ENCODE results near the gene MBNL2.
A peak's percentile ranks its signal among the peaks of the same experiment; 100 is the strongest.
"Not testable (repeated sequence)": the region's sequence is repeated elsewhere in the genome, so short reads cannot be mapped to it uniquely, and the experiment has no call there.

MBNL2 gene, protein sequence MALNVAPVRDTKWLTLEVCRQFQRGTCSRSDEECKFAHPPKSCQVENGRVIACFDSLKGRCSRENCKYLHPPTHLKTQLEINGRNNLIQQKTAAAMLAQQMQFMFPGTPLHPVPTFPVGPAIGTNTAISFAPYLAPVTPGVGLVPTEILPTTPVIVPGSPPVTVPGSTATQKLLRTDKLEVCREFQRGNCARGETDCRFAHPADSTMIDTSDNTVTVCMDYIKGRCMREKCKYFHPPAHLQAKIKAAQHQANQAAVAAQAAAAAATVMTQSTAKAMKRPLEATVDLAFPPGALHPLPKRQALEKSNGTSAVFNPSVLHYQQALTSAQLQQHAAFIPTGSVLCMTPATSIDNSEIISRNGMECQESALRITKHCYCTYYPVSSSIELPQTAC

DNA sequence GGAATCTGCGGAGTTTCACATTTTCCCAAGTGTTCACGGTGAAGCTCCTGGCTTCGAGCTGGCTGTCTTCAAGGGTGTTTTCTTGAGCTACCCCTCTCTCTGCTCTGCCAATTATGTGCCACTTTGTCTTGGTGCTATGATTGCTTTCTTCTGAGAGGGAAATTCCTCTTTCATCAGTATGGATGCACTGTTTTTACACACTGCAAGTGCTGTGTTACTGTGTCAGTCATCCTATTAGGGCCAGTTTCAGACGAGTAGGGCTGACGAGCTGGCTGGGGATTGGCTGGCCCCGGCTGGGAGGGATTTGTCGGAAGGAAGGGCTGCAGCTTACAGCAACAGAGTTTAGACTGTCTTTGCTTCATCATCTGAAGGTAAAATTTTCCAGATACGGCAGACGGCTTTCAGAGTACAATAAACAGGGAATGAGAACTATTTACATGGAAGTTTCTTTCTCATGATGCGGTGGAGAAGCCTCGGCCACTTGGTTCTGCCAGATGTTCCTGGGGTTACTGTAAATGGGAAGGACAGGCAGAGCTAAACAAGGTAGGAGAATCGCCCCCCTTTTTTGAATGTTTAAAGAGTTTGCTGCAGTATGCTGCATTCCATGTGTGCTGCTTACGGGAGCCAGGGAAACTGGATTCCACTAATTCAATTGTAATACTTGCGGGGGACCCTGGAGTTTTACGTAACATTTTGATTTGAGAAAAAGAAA is at the start of gene MBNL2:
MBNL2 (plus strand) TSS at position 345 of the 712 bp plus-strand sequence. CDS start 53,903 bp downstream, outside the sequence.
- DNase-seq (ENCODE audit: low read depth) = peak; percentile 57

DNA sequence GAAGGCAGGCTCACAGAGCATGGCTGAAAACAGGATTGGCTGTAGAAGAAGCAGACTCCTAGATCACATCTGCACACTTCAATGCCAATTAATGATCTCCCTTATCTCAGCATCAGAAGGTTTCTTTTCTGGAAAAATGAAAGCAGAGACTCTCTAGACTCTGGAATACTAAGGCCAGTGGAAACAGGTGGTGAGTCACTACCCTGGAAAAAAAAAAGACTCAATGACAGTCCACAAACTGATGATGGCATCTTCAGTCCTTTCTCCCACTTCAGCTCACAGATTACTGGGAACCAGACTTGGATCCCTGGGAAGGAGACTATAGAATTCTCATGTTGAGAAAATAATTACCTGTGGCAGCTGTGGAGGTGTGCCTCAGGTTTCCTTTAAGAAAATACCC is 47.5 kb upstream of the MBNL2 start:
- DNase-seq (ENCODE audit: low read depth) = no peak

DNA sequence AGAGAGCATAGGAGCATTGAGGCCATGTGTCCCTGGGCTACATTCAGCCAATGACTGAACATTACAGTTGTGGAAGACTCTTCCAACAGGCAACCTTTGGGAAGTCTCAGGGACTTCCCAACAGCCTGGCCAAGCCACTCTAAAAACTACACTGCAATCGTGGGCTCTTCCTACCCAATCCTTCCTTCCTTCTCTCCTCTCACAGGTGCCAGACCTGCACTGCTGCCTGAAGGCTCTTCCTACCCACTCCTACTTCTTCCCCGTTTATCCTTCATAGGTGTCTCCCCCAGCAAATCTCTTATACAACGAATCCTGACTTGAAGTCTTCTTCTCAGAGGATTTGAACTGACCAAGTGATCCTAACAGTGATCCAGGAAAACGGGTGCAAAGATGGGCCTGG is 47.1 kb upstream of the MBNL2 start:
- DNase-seq (ENCODE audit: low read depth) = no peak

DNA sequence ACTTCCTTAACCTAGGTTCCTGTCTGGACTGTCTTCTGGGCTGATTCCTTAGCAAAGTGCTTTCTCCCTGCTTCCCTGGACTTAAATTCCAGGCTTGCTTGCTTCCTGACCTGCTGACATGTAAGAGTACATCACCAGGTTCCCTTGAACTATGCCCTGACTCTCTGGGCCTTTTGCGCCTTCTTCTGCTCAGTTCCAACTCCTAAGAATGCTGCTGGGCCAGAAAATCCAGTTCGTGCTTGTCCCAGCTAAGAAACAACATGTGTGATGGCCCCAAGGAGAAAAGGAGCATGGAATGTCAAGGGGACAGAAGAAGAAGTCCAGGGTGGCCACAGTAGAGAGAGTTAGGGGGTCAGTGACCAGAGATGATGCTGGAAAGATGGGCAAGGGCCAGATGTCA is 42.6 kb upstream of the MBNL2 start:
- DNase-seq (ENCODE audit: low read depth) = no peak

DNA sequence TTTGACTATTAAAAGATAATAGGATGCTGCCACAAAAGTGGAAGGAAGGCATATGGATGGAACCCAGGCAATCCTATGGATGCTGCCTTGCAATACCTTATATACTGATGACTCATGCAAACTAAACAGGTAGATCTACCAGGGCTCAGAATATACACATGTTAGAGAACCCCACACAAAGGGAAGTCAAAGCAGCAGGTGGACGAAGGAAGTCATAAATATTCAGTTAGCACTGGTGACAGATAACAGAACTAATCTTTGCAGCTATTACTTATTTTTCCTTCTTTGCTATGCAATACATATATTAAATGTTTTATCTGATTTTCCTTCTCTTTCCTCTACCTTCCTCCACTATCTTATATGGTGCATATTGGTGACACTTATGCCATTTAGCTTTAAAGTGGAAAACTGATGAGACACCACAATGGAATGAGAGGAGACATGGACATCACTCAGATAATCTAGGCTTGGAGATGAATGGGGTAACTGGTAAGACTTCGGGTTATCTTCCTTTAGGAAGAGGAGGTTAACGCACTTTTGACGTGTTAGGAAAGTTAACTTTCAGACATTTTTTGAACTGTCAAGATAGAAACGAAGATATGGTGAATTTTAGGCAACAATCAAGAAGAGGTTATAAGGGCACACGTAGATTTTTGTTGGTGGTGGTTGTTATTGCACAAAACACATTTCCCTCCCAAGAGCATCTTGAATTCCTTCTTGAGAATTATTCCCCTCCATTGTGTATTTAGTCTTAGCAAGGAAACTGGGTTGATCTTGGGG is 39.8 kb upstream of the MBNL2 start:
- no peak for DNase-seq (ENCODE audit: low read depth)

DNA sequence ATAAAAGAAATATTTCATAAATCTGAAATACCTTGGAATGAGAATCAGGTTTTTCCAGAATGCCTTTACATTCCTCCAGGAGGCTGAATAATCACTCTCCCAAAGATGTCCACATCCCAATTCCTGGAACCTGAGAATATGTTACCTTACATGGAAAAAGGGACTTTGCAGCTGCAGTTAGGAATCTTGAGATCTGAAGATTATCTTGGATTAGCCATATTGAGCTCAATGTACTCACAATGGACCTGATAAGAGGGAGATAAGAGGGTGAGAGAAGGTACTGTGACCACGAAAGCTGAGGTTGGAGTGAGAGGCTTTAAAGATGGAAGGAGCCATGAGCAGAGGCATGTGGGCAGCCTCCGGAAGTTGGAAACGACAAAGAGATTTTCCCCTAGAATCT is 36.8 kb upstream of the MBNL2 start:
- DNase-seq (ENCODE audit: low read depth) = no peak

DNA sequence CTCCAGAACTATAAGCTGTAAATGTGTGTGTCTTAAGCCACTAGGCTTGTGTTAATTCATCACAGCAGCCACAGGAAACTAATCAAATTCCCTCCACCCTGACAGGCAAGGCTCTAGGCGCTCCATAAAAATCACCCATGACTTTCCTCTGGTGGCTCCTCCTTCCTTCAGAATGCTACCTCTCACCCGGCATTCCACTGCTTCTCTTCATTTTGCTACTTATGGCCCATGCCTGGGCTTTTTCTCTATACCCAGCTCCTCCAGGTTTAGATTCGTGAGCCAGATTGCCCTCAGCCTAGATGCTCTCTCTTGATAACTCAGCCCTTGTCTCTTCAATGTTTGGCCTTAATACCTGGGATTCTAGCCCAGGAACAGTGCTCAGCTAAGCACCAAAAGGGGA is 36.4 kb upstream of the MBNL2 start:
- DNase-seq (ENCODE audit: low read depth) = no peak

DNA sequence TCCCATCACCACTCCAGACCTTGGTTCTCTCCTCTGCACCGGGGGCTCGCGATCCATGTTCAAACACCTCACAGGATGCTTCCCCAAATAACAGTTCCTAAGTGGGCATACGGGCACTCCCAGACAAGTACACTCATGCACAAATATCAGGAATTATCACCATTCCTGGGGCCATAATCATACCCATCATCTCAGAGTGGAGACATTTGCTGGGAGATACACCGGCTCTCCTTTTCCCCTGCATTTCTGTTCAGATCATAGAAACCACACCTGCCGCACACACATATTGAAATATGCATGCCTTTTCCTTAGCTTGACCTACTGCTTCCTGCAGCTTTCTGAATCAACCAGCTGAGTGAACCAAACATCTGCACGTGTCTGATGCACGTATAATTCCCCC is 33.9 kb upstream of the MBNL2 start:
- no peak for DNase-seq (ENCODE audit: low read depth)

DNA sequence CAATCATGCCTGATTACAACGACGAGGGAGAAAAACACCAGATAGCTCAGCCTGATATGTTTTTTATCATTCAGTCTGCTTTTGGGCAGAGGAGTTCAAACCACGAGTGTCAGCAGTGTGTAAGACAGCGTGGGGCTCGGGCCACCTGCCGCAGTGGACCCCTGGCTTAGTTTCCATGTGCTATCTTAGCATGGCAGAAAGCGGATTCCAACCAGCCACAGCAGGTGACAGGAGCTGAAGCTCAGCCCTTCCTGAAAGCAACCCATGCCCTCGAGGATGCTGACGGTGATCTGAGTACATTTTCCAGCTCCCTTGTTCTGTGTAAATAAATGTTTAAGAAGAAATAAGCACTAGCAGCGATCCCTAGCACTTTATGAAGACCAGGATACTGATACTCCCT is 32.2 kb upstream of the MBNL2 start:
- no peak for DNase-seq (ENCODE audit: low read depth)

DNA sequence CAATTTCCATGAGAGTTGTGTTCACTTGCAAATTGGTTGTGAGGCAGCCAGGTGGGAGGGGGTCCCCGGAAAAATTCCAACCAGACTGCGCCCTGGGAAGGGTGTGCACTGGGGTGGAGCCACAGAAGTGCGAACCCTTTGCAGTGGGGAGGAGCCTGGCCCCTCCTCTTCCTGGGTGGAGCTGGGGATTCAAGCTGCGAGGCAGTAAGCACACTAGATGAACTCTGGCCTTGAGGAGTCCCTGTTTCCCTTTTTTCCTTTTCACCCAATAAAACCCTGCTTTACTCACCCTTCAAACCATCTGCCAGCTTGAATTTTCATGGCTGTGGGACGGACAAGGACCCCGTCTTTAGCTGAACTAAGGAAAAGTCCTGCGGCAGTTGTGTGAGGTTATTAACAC is 31.0 kb upstream of the MBNL2 start:
- no peak for DNase-seq (ENCODE audit: low read depth)

DNA sequence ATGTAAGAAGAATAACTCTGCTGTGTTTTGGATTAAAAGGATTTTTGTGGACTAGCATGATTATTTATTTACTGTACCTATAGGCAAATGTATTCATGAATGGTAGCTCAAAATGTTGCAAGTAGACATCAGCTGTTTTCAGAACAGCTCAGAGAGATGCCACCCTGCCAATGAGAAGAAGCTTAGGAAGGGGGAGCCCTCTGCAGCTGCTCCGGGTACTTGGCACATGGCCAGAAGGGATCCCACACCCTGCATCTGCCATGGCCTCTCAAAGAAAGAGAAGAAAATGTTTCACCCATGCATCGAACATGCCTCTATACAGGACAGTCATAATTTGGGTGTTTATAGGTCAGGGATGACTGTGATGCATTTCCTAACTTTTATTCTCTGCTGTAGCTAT is 30.5 kb upstream of the MBNL2 start:
- no peak for DNase-seq (ENCODE audit: low read depth)

DNA sequence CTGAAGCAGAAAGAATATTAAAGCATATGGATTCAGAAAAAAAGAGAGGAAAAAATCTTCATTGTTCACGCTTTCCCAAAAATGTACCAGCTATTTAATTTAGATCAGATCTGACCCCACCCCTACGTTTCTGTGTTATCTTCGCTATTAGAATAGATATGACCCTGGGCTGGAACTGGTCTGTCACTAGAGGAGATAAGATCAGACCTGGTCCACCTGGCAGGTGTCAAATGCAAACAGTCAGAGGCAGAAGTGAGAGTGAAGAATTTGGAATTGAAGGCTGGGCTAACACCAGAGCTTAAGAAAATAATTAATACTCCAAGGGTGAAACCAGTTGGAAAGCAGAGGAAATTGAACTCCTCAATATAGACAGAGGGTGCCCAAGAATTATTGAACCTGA is 30.0 kb upstream of the MBNL2 start:
- no peak for DNase-seq (ENCODE audit: low read depth)

DNA sequence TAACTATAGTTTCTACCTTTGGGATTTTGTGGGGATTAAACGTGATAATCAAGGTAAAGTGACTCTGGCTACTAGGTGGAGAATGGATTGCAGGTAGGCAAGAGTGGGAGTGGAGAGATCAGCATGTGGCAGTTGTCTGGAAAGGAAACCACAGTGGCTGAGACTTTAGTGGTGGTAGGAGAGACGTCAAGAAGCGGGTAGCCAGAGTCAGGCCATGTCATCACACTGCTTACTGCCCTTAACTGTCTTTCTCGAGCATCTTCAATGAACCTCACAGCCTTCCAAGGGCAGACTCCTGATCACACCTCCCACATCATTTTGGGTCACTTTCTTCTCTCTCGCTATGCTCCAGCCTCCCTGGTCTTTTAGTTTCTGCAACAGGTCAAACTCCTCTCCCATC is 28.6 kb upstream of the MBNL2 start:
- no peak for DNase-seq (ENCODE audit: low read depth)

DNA sequence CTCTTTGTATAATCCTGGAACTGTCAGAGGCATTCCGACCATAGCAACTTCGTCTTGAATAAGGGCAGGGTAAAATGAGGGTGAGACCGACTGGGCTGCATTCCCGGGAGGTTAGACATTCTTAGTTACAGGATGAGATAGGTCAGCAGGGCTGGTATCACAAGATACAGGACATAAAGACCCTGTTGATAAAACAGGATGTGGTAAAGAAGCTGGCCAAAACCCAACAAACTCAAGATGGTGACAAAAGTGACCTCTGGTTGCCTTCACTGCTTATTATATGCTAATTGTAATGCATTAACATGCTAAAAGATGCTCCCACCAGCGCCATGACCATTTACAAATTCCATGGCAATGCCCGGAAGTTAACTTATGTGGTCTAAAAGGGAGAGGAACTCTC is 27.7 kb upstream of the MBNL2 start:
- DNase-seq (ENCODE audit: low read depth) = no peak

DNA sequence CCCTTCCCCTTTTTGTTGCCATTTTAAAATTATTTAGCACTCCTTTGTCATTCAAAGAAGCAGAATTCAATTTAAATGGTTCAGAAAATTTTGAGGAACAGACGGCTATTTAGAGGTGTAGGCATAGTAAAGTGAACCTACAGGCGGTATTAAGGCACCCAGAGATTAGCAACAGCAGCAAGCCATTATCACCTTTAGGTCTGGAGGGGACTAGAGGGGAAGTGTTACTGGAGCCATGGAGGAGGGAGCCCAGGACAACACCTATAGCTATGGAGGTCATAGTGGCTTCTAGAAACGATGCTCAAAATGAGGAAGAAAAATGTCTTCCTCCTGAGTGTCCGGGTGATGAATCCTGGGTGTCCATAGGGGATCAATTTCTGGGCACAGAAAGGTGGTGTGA is 25.8 kb upstream of the MBNL2 start:
- no peak for DNase-seq (ENCODE audit: low read depth)

DNA sequence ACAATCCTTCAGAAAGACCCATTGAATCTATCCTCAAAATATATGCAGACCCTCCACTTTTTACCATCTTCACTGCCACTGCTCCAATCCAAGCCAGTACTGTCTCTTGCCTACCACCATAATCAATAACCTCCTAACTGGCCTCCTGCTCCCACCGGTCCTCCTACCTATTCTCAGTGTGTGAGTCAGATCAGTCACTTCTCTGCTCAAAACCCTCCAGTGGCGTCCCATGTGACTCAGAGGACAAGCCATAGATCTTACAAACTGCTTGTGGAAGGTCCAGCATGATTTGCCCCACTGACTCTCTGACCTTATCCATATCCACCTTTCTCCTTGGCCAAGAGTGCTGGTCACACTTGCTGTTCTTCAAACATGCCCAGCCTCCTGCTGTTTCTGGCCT is 23.4 kb upstream of the MBNL2 start:
- no peak for DNase-seq (ENCODE audit: low read depth)

DNA sequence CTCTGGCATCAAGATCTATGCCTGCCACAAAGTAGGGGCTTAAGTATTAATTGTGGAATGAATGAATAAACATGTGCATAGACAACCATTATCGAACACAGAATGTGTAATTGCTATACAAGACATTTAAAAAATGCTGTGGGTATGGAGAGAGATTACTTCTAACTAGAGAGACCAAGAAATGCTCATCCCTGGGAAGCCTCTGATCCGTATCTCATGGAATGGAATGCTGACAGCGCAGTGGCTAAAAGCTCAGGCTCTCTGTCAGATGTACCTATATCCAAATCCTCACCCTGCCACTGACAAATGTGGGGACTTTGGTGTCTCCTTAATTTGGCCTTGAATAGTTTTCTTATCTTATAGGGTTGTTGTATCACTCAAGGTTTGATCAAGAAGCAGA is 22.7 kb upstream of the MBNL2 start:
- no peak for DNase-seq (ENCODE audit: low read depth)

DNA sequence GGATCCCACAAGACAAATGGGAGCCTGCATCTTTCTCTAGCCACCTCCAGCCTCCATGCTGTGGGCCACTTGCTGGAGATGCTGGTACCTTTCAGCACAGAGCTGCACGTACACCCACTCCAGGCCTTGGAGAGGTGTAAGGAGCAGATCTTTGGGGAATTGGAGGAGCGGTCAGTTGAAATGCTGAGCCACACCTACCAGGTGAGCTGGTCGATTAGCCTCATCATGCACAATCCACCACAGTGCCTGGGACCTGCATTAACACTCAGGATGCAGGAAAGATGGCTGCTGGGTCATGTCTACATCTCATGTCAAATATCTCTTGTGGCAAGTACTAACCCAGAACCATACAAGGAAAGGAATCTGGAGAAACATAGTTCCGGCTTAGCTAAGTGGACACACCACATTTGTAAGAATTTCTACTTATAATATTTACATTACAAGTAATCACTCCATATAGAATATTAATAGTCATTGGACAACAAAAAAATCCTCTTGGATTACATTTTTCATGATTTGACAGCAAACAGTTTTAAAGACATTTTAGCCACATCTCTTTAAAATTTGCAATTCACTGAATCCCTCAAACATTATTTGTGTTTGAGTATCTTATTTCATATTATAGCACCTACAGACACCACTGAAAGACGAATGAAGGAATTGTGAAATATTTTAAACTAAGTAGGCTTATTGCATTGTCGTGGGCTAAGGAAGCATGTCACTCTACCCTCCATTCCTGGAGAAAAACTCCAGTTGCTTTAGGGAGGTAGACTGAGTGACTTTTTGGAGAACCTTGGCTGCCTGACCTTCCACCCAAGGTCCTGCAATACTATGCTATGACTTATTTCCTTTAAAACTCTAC is 21.8 kb upstream of the MBNL2 start:
- DNase-seq (ENCODE audit: low read depth) = no peak

DNA sequence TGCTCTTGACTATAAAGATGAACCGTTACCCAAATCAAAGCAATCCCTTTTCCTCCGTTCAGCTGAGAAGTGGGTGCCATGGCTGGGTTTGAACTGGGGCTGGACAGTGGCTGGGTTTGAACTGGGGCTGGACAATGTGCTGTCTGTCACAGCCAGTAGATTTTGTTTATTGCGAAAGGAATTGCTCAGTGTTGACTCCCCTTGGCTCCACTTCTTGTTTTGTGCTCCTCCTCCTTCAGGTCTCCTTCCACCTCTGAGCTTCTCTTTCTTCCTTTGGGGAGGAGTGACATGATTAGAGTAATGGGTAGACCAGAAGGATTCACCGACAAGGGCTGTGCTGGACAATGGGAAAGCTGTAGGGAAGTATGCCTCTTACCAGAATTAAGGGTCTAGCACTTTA is 19.4 kb upstream of the MBNL2 start:
- no peak for DNase-seq (ENCODE audit: low read depth)

DNA sequence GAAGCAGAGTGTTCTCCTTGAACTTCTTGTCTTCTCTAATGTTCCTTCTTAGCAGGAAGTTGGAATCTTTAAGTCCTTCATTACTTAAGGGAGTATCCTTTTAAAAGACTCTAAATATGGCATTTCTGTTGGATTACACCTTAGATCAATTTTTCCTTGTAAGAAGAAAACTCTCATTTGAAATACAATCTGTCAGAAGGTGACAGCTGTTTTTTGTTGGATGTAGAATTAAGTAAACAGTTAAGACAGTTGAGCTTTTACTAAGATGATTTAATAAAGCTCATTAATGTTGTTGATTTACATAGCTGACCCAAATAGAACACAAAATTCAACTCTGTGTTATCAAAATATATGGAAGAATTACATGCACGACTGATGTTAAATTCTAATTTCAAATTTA is 16.7 kb upstream of the MBNL2 start:
- DNase-seq (ENCODE audit: low read depth) = no peak

DNA sequence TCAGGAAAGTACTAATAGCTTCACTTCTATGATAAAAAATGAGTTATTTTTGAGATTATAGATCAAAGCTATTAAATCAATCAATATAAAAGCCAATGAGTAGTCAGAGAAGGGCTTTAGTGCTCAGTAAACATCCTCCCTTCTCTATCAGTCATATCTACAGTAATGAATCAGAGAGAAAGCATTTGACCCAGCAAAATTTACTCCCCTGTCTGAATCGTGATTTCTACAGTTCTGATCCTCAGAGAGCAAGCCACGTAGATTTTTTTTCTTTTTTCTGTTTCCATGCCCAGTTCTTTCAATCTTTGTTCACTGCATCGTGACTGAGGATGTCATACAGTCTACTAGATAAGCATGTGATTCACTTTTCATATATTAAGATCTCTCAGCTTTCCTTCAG is 16.2 kb upstream of the MBNL2 start:
- DNase-seq (ENCODE audit: low read depth) = peak; percentile 19

DNA sequence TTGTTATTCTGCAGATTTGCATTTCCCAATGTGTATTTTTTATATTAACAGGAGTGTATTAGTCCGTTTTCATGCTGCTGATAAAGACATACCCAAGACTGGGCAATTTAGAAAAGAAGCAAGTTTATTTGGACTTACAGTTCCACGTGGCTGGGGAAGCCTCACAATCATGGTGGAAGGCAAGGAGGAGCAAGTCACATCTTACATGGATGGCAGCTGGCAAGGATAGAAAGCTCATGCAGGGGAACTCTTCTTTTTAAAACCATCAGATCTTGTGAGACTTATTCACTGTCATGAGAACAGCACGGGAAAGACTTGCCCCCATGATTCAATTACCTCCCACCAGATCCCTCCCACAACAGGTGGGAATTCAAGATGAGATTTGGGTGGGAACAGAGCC is 14.9 kb upstream of the MBNL2 start:
- not testable (repeated sequence) for DNase-seq (ENCODE audit: low read depth)

Measured in HS-5 (cell line).